Epithelial cell of proximal tubule (primary cell): Measurements from ENCODE around the gene CD84. TPM values are rescaled to one million over a fixed set of nuclear protein-coding genes. Genes with fewer than 3 reads are reported as not detected.
"Not testable (repeated sequence)": the region's sequence is repeated elsewhere in the genome, so short reads cannot be mapped to it uniquely, and the experiment has no call there.

Source experiments
- DNase-seq: peaks from one replicate; pipeline ENCODE4 v3.0.0-alpha.2; 2011; ENCODE audit warnings: low read depth
- H3K4me3 ChIP-seq: 2 replicates; pipeline ENCODE4 v1.5.1; 2011; ENCODE audit warnings: low read depth, mild to moderate bottlenecking, low read length
- total RNA-seq: library from RNA; depleted of rRNA; stranded (reverse); fragments of >200 nt; gene quantifications from 2 replicates; pipeline ENCODE4 v1.2.3, GENCODE V29; 2015
- TF ChIP-seq, protein P1 (sequence below): conservative IDR thresholded peaks from 2 replicates; pipeline ENCODE4 v1.5.1; 2012; ENCODE audit warnings: low read depth, mild to moderate bottlenecking, low read length

The CD84 gene
- total RNA-seq, 1 donor from 2014 or later, result not detected

DNA sequence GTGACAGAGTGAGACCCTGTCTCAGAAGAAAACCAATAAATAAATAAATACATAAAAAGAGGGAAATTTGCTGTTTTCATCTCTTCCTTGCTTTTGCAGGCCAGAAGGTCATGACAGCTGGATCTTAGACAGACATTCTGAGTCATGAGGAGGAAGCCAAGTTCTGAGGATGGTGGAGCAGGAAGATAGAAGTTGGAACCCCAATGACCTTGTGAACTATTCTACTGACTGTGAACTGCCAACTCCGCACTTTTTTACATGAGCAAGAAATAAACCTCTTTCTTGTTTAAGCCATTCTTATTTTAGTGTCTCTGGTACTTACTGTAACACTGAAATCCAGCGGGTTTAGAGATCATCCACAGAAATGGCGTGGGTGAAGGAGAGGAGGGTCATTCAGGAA is 8.5 kb downstream of the CD84 start:
- no peak for DNase-seq
- TF ChIP-seq, protein P1, sequence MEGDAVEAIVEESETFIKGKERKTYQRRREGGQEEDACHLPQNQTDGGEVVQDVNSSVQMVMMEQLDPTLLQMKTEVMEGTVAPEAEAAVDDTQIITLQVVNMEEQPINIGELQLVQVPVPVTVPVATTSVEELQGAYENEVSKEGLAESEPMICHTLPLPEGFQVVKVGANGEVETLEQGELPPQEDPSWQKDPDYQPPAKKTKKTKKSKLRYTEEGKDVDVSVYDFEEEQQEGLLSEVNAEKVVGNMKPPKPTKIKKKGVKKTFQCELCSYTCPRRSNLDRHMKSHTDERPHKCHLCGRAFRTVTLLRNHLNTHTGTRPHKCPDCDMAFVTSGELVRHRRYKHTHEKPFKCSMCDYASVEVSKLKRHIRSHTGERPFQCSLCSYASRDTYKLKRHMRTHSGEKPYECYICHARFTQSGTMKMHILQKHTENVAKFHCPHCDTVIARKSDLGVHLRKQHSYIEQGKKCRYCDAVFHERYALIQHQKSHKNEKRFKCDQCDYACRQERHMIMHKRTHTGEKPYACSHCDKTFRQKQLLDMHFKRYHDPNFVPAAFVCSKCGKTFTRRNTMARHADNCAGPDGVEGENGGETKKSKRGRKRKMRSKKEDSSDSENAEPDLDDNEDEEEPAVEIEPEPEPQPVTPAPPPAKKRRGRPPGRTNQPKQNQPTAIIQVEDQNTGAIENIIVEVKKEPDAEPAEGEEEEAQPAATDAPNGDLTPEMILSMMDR, result no peak
- no peak overlapping the region for H3K4me3 ChIP-seq

DNA sequence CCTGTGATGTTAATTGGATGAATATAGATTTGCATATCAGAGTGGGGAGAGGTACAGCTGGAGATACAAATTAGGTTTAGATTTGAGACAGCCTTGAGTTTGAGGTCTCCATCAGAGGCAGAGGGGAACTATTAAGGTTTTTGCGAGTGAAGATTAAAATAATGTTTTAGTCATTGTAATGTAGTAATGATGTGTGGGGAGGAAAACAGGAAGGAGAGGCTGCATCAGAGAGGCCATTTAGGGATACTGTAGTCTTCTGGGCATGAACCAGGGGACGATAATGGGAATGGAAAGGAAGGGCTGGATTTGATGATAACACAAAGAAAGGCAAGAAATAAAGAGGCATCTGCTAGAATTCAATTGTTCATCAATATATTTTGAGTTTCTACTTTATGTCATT is 9.5 kb downstream of the CD84 start:
- TF ChIP-seq, protein P1, result no peak
- no peak for DNase-seq
- no peak overlapping the region for H3K4me3 ChIP-seq

DNA sequence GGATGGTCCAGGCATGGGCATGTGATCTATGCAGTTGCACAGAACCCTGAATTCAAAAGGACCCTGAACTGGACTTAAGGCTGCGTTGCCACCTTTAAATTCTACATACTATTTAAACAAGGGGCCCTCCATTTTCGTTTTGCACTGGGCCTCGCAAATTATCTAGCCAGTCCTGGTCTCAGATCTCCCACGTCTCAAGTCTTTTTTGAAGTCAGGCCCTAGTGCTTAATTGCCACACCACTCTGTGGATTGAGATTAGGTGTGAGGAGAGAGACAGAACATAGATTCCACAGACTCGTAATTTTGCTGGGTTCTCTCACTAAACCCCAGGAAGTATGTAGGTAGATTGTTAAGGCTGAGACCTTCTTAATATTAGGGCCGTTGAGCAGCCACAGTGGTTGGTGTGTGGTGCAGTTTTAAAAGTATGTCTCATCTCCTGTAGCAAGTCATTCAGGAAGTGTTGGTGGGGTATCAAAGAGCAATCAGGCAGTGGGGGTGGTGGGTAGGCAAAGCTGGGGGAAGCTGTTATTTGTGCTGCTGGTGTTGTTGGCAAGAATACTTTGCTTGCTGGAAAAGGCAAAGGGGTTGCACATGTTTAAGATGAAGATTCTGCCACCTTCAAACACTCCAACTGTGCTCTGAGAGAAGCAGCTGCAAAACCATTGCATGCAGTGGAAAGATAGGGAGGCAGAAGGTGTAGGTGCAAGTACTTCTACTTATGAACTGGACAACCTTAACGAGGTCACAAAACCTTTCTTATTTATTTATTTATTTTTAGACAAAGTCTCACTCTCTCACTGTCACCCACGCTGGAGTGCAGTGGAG is 11.2 kb downstream of the CD84 start:
- no peak for DNase-seq
- TF ChIP-seq, protein P1, result no peak
- H3K4me3 ChIP-seq, result no peak overlapping the region

DNA sequence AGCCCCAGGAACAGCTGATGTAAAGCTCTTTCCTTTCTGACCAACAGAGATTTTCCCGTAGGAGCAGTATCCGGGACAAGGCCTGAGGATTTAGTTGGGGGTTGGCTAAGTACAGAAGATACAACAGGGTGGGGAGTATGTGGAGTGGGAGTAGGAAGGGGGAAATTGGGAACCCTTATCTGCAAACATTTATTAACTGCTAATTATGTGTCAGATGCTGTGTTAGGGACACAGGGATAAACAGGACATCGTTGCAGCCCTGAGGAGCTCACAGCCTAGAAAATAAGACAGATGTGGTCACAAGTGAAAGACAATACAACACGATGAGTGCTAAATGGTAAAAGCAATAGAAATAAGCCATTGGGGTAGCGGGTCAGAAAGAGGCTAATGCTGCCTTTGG is 12.0 kb downstream of the CD84 start:
- H3K4me3 ChIP-seq, result no peak overlapping the region
- DNase-seq, result no peak
- TF ChIP-seq, protein P1, result no peak

DNA sequence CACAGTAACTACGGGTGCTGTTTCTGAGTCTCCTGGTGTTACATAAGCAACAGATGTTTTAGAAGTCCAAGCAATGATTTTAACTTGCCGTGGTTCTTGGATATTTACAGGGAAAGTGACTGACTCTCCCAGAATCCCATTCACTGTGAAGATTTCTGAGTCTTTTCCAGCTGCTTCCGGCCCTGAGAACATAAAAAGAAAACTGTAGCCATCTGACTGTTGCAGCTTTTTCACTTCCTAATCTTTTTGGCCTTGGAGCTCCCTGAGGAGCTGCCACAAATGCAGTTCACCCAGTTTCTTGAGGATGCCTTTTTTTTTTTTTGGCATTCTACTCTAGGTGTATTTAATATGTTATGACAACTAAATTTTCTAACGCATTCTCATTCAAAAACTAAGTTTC is 13.7 kb downstream of the CD84 start:
- no peak overlapping the region for H3K4me3 ChIP-seq
- no peak for DNase-seq
- TF ChIP-seq, protein P1, result no peak

DNA sequence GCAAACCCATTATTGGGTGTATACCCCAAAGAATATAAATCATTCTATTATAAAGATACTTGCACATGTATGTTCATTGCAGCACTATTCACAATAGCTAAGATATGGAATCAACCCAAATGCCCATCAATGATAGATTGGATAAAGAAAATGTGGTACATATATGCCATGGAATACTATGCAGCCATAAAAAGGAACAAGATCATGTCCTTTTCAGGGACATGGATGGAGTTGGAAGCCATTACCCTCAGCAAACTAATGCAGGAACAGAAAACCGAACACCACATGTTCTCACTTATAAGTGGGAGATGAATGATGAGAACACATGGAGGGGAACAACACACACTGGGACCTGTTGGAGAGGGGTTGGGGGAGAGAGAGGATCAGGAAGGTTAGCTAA is 16.1 kb downstream of the CD84 start:
- not testable (repeated sequence) for H3K4me3 ChIP-seq, DNase-seq

DNA sequence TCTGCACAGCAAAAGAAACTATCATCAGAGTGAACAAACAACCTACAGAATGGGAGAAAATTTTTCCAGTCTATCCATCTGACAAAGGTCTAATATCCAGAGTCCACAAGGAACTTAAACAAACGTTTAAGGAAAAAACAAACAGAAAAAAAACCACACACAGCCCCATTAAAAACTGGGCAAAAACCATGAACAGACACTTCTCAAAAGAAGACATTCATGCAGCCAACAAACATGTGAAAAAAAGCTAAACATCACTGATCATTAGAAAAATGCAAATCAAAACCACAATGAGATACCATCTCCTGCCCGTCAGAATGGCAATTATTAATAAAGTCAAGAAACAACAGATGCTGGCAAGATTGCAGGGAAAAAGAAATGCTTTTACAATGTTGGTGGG is 16.6 kb downstream of the CD84 start:
- DNase-seq, H3K4me3 ChIP-seq: not testable (repeated sequence)

DNA sequence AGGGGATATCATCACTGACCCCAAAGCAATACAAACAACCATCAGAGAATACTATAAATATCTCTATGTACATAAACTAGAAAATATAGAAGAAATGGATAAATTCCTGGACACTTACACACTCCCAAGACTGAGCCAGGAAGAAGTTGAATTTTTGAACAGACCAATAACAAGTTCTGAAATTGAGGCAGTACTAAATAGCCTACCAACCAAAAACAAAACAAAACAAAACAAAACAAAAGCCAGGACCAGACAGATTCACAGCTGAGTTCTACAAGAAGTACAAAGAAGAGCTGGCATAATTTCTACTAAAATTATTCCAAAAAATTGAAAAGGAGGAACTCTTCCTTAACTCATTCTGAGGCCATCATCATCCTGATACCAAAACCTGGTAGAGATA is 18.5 kb downstream of the CD84 start:
- H3K4me3 ChIP-seq, result no peak overlapping the region
- DNase-seq, result no peak
- TF ChIP-seq, protein P1, result no peak
